ENCODE results near the gene PPFIA4. TPM values are rescaled to one million over a fixed set of nuclear protein-coding genes. Genes with fewer than 3 reads are reported as not detected.
"Not testable (repeated sequence)": the region's sequence is repeated elsewhere in the genome, so short reads cannot be mapped to it uniquely, and the experiment has no call there.

The PPFIA4 gene
- polyA plus RNA-seq, 1 experiment = 3.8 TPM

DNA sequence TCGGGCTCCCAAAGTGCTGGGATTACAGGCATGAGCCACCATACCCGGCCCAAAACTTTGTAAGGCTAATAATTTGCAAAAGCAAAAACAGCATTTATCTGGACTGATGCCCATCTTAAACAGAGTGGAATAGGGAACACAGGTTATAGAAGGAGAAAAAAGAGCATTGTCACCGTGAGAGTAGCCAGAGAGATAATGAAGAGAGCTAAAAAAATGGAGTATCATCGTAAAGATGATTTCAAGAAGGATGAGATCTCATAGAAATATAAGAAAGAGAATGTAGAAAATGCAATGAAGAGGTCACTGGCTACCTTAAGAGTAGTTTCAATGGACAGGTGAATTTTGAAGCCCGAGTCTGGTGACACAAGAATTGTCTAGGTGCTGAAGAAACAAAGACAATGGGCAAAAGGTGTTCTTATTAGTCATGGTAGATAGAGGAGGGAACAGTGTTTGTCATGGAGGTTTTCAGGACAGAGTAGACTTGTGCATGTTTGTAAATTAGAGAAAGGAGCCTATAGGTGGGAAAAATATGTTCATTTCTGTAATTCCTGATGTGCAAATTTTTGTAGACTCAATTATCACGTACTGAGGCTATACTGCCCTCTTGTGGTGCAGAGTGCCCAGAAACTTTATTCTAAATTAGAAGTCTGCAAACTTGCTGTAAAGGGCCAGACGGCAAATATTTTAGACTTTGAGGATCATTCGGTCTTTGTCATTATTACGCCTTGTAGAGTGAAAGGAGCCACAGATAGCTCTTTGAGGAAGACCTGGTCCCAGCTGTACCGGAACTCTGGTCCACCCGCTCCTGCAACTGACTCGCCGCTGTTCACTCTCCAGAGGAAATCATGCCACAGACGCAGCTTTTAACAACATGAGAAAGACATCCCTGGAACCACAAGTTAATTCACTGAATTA is 27.2 kb upstream of the PPFIA4 start:
- no peak for DNase-seq (ENCODE audit: low read depth)
- ChIA-PET POLR2A (no interaction called here), CTCF (interaction anchor here (0.5 to 2.5 kb wide), 27 partner anchors 7 to 663 kb away, joined by 3 to 15 read pairs (median 4); partner anchors contain the start of genes CYB5R1 and TMEM183A)
- Histone ChIP-seq H3K27me3 (ENCODE audit: control insufficient read depth, insufficient read depth, low read length) (peaks cover 3% of the 10 kb centered on the region), H3K4me3 (ENCODE audit: low read depth, low read length) (no peak overlapping the region), H3K36me3 (ENCODE audit: control insufficient read depth, insufficient read depth, low read length) (no peaks in the 10 kb centered on the region)
- TF ChIP-seq CTCF (IDR thresholded peaks at IDR 0.05; ENCODE audit: insufficient read depth, low read depth, low read length) = peak; percentile 79

DNA sequence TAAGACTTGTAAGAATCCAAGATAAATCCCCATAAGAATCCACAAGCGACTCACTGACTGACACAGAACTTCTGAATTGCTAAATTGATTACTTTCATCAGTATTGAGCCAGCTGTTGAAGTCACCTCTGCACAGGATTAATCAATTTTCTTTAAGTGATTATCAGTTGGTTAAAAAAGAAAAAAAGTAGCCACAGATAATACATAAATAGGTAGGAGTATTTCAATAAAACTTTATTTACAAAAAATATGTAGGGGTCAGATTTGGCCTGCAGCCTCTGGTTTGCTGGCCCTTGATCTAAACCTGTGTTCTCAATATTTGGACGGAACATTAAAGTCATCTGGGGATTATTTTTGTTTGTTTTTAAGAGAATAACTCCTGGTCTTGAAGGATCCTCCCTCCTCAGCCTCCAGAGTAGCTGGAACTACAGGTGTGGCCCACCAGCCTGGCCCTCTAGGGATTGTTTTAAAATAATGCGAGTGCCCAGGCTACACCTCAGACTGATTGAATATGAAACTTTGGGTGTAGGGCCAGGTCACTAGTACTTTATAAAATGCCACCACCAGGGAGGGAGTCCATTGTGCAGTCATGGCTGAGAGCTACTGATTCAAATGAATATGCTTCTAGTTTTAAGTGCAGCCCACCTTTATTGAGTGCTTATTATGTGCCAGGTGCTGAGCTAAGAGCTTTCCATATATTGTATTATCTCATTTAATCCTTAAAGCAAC is 25.9 kb upstream of the PPFIA4 start:
- TF ChIP-seq CTCF (IDR thresholded peaks at IDR 0.05; ENCODE audit: insufficient read depth, low read depth, low read length) = no peak
- POLR2A ChIA-PET = no interaction called here
- Histone ChIP-seq H3K36me3 (ENCODE audit: control insufficient read depth, insufficient read depth, low read length) (no peaks in the 10 kb centered on the region), H3K27me3 (ENCODE audit: control insufficient read depth, insufficient read depth, low read length) (peaks cover 3% of the 10 kb centered on the region), H3K4me3 (ENCODE audit: low read depth, low read length) (no peak overlapping the region)
- CTCF ChIA-PET = interaction anchor here (0.8 to 2.5 kb wide), 8 partner anchors 9 to 281 kb away, joined by 3 to 10 read pairs (median 5); no protein-coding TSS in a partner anchor
- DNase-seq (ENCODE audit: low read depth) = no peak

GRCh38 chr1:203001986-203002385 is 24.3 kb upstream of the PPFIA4 start:
- no peaks in the 10 kb centered on the region for H3K36me3 ChIP-seq (ENCODE audit: control insufficient read depth, insufficient read depth, low read length)
- TF ChIP-seq CTCF (IDR thresholded peaks at IDR 0.05; ENCODE audit: insufficient read depth, low read depth, low read length) = no peak
- CTCF ChIA-PET = interaction anchor here (1.8 kb wide), 1 partner anchor 11 kb away, joined by 6 read pairs; no protein-coding TSS in a partner anchor
- no peak for DNase-seq (ENCODE audit: low read depth)
- H3K4me3 ChIP-seq (ENCODE audit: low read depth, low read length) = no peak overlapping the region
- POLR2A ChIA-PET = no interaction called here
- peaks cover 3% of the 10 kb centered on the region; the same call in 1 of the 2 replicates for H3K27me3 ChIP-seq (ENCODE audit: control insufficient read depth, insufficient read depth, low read length)

DNA sequence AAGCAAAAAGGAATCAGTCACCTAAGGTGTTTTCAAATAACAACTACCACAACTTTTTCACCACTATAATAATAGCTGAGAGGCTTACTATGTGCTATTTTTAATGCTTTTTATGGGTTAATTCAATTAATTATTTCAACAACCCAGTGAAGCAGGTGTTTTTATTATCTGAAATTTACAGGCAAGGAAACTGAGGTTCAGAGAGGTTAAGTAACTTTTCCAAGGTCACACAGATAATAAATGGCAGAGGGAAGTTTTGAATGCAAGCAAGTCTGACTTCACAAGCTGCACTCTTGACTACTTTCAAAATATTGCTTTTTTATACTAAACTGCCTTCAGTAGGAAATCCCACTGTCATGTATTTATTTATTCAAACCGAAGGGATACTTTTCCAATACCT is 23.3 kb upstream of the PPFIA4 start:
- no peak overlapping the region for H3K4me3 ChIP-seq (ENCODE audit: low read depth, low read length)
- POLR2A ChIA-PET = no interaction called here
- peaks cover 2% of the 10 kb centered on the region; the same call in 1 of the 2 replicates for H3K27me3 ChIP-seq (ENCODE audit: control insufficient read depth, insufficient read depth, low read length)
- no peak for DNase-seq (ENCODE audit: low read depth)
- TF ChIP-seq CTCF (IDR thresholded peaks at IDR 0.05; ENCODE audit: insufficient read depth, low read depth, low read length) = no peak
- no peaks in the 10 kb centered on the region for H3K36me3 ChIP-seq (ENCODE audit: control insufficient read depth, insufficient read depth, low read length)
- CTCF ChIA-PET = no interaction called here

- CTCF ChIA-PET = interaction anchor here (0.7 to 2.0 kb wide), 3 partner anchors 8 to 51 kb away, joined by 3 to 7 read pairs (median 4); no protein-coding TSS in a partner anchor
- POLR2A ChIA-PET; H3K4me3 ChIP-seq (ENCODE audit: low read depth, low read length); DNase-seq (ENCODE audit: low read depth); H3K36me3 ChIP-seq (ENCODE audit: control insufficient read depth, insufficient read depth, low read length); H3K27me3 ChIP-seq (ENCODE audit: control insufficient read depth, insufficient read depth, low read length): not testable (repeated sequence)
These were observed 20.7 kb upstream of the PPFIA4 start for GRCh38 chr1:203005395-203006142.
